IMR-90 (cell line): ENCODE data around the gene CTDSP1. TPM values are rescaled to one million over a fixed set of nuclear protein-coding genes. Genes with fewer than 3 reads are reported as not detected.

Experiments used
- ATAC-seq: fragments of 200-7000 bp; cut with Tn5 transposase; 2 replicates; pipeline ENCODE4 v1.9.1; 2020; ENCODE audit warnings: low read depth, mild to moderate bottlenecking, moderate library complexity
- BruUV-seq: library from RNA; stranded (reverse); fragments of 400-500 nt; replicated peaks from 2 replicates; lab custom pipeline; 2021; lab: Mats Ljungman, UMichigan
- CTCF ChIA-PET: fragments of 300-600 bp; formaldehyde crosslinking; extraction: SDS; loops from one replicate; lab custom pipeline; 2021; ENCODE audit warnings: antibody characterized with exemption; lab: Yijun Ruan, JAX
- POLR2A ChIA-PET: fragments of 300-600 bp; sonication (Branson Sonifier 250); formaldehyde crosslinking; loops from one replicate; lab custom pipeline; 2022; ENCODE audit warnings: antibody characterized with exemption; ENCODE audit not compliant: unreplicated experiment; lab: Charles Lee
- DNase-seq: peaks from one replicate; pipeline ENCODE4 v3.0.0; 2013
- H2AFZ ChIP-seq: replicated peaks from 2 replicates; pipeline ENCODE3; 2013; ENCODE audit warnings: low read length, mild to moderate bottlenecking; ENCODE audit not compliant: poor library complexity
- H2AK5ac ChIP-seq: 2 replicates; pipeline ENCODE4 v1.6.1; 2013; ENCODE audit warnings: low read depth, low read length, inconsistent platforms
- H2AK9ac ChIP-seq: replicated peaks from 2 replicates; pipeline ENCODE3; 2013; ENCODE audit warnings: mild to moderate bottlenecking, low read depth, low read length, moderate library complexity; ENCODE audit not compliant: poor library complexity
- H2BK120ac ChIP-seq: 2 replicates; pipeline ENCODE4 v1.6.1; 2013; ENCODE audit warnings: low read depth, low read length, inconsistent platforms
- H2BK15ac ChIP-seq: 3 replicates; pipeline ENCODE4 v1.6.1; 2013; ENCODE audit warnings: low read depth, low read length, inconsistent platforms
- H2BK20ac ChIP-seq: 2 replicates; pipeline ENCODE4 v1.6.1; 2013; ENCODE audit warnings: low read depth, mild to moderate bottlenecking, inconsistent platforms, low read length, moderate library complexity
- H2BK5ac ChIP-seq: 2 replicates; pipeline ENCODE4 v1.6.1; 2013; ENCODE audit warnings: mild to moderate bottlenecking, low read depth, low read length, inconsistent platforms; ENCODE audit not compliant: poor library complexity, severe bottlenecking
- H3K14ac ChIP-seq: replicated peaks from 2 replicates; pipeline ENCODE4 v1.6.1; 2013; ENCODE audit warnings: low read depth, low read length, inconsistent platforms
- H3K18ac ChIP-seq: 2 replicates; pipeline ENCODE4 v1.6.1; 2013; ENCODE audit warnings: low read depth, low read length, control low read depth
- H3K23ac ChIP-seq: 2 replicates; pipeline ENCODE4 v1.6.1; 2013; ENCODE audit warnings: low read depth, low read length, inconsistent platforms
- H3K27ac ChIP-seq: 2 replicates; pipeline ENCODE4 v1.5.1; 2013; ENCODE audit warnings: mild to moderate bottlenecking, control low read depth, low read length; ENCODE audit not compliant: insufficient read depth
- H3K27me3 ChIP-seq: 2 replicates; pipeline ENCODE4 v1.6.1; 2013; ENCODE audit warnings: low read length; ENCODE audit not compliant: control insufficient read depth, insufficient read depth
- H3K36me3 ChIP-seq: 2 replicates; pipeline ENCODE4 v1.6.1; 2013; ENCODE audit warnings: low read length, mixed read lengths; ENCODE audit not compliant: control insufficient read depth, insufficient read depth
- H3K4ac ChIP-seq: 2 replicates; pipeline ENCODE4 v1.6.1; 2013; ENCODE audit warnings: low read depth, low read length, inconsistent platforms
- H3K4me1 ChIP-seq: 2 replicates; pipeline ENCODE4 v1.6.1; 2013; ENCODE audit warnings: low read length, mixed read lengths; ENCODE audit not compliant: control insufficient read depth, insufficient read depth
- H3K4me2 ChIP-seq: 2 replicates; pipeline ENCODE4 v1.6.1; 2013; ENCODE audit warnings: low read depth, mild to moderate bottlenecking, control low read depth, low read length, moderate library complexity
- H3K4me3 ChIP-seq: 2 replicates; pipeline ENCODE4 v1.5.1; 2013; ENCODE audit warnings: low read depth, mild to moderate bottlenecking, control low read depth, low read length, moderate library complexity; ENCODE audit not compliant: insufficient read depth
- H3K56ac ChIP-seq: 2 replicates; pipeline ENCODE4 v1.6.1; 2013; ENCODE audit warnings: low read length, inconsistent platforms; ENCODE audit not compliant: insufficient read depth; ENCODE audit errors: extremely low read depth
- H3K79me1 ChIP-seq, 2 experiments: 2 replicates each; pipeline ENCODE4 v1.6.1; 2013; ENCODE audit warnings: low read length in 2 of 2, inconsistent platforms in 1 of 2, low read depth in 1 of 2
- H3K9ac ChIP-seq: 2 replicates; pipeline ENCODE4 v1.6.1; 2013; ENCODE audit warnings: low read depth, low read length, control low read depth
- H3K9me1 ChIP-seq: 2 replicates; pipeline ENCODE4 v1.6.1; 2013; ENCODE audit warnings: low read length, inconsistent platforms; ENCODE audit not compliant: insufficient read depth
- H3K9me3 ChIP-seq: 2 replicates; pipeline ENCODE4 v1.6.1; 2013; ENCODE audit warnings: low read length; ENCODE audit not compliant: control insufficient read depth, insufficient read depth
- H4K20me1 ChIP-seq: 2 replicates; pipeline ENCODE4 v1.6.1; 2013; ENCODE audit warnings: low read length, inconsistent platforms; ENCODE audit not compliant: insufficient read depth
- H4K5ac ChIP-seq: 2 replicates; pipeline ENCODE4 v1.6.1; 2013; ENCODE audit warnings: mild to moderate bottlenecking, low read depth, low read length, control low read depth
- H4K8ac ChIP-seq, 2 experiments: 2 replicates each; pipeline ENCODE4 v1.6.1; 2013; ENCODE audit warnings: low read depth in 2 of 2, low read length in 2 of 2, control low read depth in 1 of 2, inconsistent platforms in 1 of 2
- H4K91ac ChIP-seq: 2 replicates; pipeline ENCODE4 v1.6.1; 2013; ENCODE audit warnings: low read depth, low read length, inconsistent platforms; ENCODE audit not compliant: insufficient read depth
- MAFK ChIP-seq: IDR thresholded peaks from 2 replicates; pipeline ENCODE4 v1.6.1; 2012; ENCODE audit warnings: low read depth, low read length, improper control_type of control experiment
- MAZ ChIP-seq: IDR thresholded peaks from 2 replicates; pipeline ENCODE4 v1.6.1; 2012; ENCODE audit warnings: low read depth, mild to moderate bottlenecking, low read length, improper control_type of control experiment, moderate library complexity, borderline replicate concordance
- RCOR1 ChIP-seq: IDR thresholded peaks from 2 replicates; pipeline ENCODE4 v1.6.1; 2012; ENCODE audit warnings: mild to moderate bottlenecking, low read length, improper control_type of control experiment; ENCODE audit not compliant: insufficient replicate concordance
- WGBS, 2 experiments: methylation state at CpG; one replicate each; pipeline versions ENCODE4 v1.1.5 to v1.1.7; 2013; ENCODE audit warnings: missing lambda C conversion rate in 2 of 2; ENCODE audit not compliant: insufficient read length in 1 of 2; ENCODE audit errors: extremely low coverage in 2 of 2; 5-methylcytosine and 5-hydroxymethylcytosine counted together
- dilution Hi-C: fragments of 300-500 bp; cut with HindIII; formaldehyde crosslinking; loops from one replicate; pipeline ENCODE4 v1.14.3; 2018; ENCODE audit warnings: low sequenced_read_pairs; ENCODE audit not compliant: unreplicated experiment
- in situ Hi-C: fragments of 300-500 bp; cut with MboI; formaldehyde crosslinking; loops from 3 replicates; pipeline ENCODE4 v1.14.3; 2019; ENCODE audit warnings: low sequenced_read_pairs, inconsistent platforms, mixed read lengths
- intact Hi-C: fragments of 100-400 bp; cut with micrococcal nuclease; formaldehyde crosslinking; loops from 2 replicates; pipeline ENCODE4 v1.10.0; 2022
- polyA plus RNA-seq, 3 experiments: library from polyadenylated mRNA; depleted of rRNA; stranded (reverse); fragments of >200 nt; gene quantifications; 2 replicates each; pipeline ENCODE4 v1.2.3, GENCODE V29; 2012; ENCODE audit warnings: low replicate concordance in 1 of 3
- total RNA-seq: library from RNA; depleted of rRNA; stranded (reverse); fragments of >200 nt; gene quantifications from 2 replicates; pipeline ENCODE4 v1.2.3, GENCODE V29; 2012
- TF ChIP-seq, protein P1 (sequence below): conservative IDR thresholded peaks from 2 replicates; pipeline ENCODE4 v1.5.1; 2012; ENCODE audit warnings: mild to moderate bottlenecking, low read depth, low read length, improper control_type of control experiment
- TF ChIP-seq, protein P2 (sequence below): fragments of 150-350 bp; IDR thresholded peaks from 2 replicates; pipeline ENCODE4 v1.6.1; 2016; ENCODE audit warnings: low read depth, mild to moderate bottlenecking, low read length, moderate library complexity, borderline replicate concordance

The CTDSP1 gene
- total and polyA plus RNA-seq, 2 of the 4 experiments (the other 2 are of a cell fraction): 19.7 to 64.3 TPM

DNA sequence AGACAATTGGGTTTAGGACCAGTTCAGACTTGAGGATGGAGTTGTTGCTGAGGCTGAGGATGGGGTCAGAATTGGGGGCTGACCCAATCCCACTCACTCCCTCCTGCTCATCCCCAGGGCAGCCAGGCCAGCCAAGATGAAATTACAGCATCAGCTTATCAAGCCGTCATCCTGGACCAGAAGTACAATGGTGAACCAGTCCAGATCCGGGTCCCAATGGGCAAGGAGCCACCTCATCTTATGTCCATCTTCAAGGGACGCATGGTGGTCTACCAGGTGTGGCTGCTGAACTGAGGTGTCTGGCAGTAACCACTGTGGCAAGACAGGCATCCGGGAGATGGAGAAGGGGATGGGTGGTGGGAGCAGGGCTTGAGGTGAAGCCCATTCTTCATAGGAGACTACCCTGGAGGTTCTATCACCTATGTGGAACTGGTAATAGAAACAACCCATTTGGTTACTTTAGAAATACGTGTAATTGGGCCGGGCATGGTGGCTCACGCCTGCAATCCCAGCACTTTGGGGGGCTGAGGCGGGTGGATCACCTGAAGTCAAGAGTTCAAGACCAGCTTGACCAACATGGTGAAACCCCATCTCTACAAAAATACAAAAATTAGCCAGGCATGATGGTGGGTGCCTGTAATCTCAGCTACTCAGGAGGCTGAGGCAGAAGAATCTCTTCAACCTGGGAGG is 33.2 kb downstream of the CTDSP1 start:
- H4K8ac ChIP-seq: no peak overlapping the region
- no peaks in the 10 kb centered on the region for H3K79me1 ChIP-seq
- ATAC-seq: no peak
- H3K23ac ChIP-seq: no peak overlapping the region
- 88% methylated on average over 3 of the region's 8 CpGs; no CpG with 5 or more reads in 1 of the 2 experiments for WGBS, 2 experiments
- H3K4me1 ChIP-seq: peaks cover 2% of the 10 kb centered on the region; the same call in 1 of the 2 replicates
- ChIA-PET POLR2A (no interaction called here), CTCF (no interaction called here)
- H3K4ac ChIP-seq: no peak overlapping the region
- H3K18ac ChIP-seq: no peak overlapping the region
- H2AFZ ChIP-seq: no peak overlapping the region
- no peak overlapping the region for H2BK15ac ChIP-seq
- H4K20me1 ChIP-seq: no peaks in the 10 kb centered on the region; the same call in 1 of the 2 replicates
- H3K9me3 ChIP-seq: no peaks in the 10 kb centered on the region
- H3K4me3 ChIP-seq: no peak overlapping the region
- no peak overlapping the region for H3K9ac ChIP-seq
- intact Hi-C loops (no loop called here), in situ Hi-C loops (no loop called here), dilution Hi-C loops (no loop called here)
- H2BK120ac ChIP-seq: no peak overlapping the region
- no peak overlapping the region for H2BK5ac ChIP-seq
- TF ChIP-seq RCOR1 (no peak), MAZ (no peak), MAFK (no peak)
- TF ChIP-seq, protein P1, sequence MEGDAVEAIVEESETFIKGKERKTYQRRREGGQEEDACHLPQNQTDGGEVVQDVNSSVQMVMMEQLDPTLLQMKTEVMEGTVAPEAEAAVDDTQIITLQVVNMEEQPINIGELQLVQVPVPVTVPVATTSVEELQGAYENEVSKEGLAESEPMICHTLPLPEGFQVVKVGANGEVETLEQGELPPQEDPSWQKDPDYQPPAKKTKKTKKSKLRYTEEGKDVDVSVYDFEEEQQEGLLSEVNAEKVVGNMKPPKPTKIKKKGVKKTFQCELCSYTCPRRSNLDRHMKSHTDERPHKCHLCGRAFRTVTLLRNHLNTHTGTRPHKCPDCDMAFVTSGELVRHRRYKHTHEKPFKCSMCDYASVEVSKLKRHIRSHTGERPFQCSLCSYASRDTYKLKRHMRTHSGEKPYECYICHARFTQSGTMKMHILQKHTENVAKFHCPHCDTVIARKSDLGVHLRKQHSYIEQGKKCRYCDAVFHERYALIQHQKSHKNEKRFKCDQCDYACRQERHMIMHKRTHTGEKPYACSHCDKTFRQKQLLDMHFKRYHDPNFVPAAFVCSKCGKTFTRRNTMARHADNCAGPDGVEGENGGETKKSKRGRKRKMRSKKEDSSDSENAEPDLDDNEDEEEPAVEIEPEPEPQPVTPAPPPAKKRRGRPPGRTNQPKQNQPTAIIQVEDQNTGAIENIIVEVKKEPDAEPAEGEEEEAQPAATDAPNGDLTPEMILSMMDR: no peak
- TF ChIP-seq, protein P2, sequence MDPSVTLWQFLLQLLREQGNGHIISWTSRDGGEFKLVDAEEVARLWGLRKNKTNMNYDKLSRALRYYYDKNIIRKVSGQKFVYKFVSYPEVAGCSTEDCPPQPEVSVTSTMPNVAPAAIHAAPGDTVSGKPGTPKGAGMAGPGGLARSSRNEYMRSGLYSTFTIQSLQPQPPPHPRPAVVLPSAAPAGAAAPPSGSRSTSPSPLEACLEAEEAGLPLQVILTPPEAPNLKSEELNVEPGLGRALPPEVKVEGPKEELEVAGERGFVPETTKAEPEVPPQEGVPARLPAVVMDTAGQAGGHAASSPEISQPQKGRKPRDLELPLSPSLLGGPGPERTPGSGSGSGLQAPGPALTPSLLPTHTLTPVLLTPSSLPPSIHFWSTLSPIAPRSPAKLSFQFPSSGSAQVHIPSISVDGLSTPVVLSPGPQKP: no peak
- H4K91ac ChIP-seq: no peak overlapping the region
- no peak for DNase-seq
- H4K5ac ChIP-seq: no peak overlapping the region
- no peak overlapping the region for H3K14ac ChIP-seq
- H3K9me1 ChIP-seq: no peaks in the 10 kb centered on the region
- H2AK5ac ChIP-seq: no peak overlapping the region
- no peak overlapping the region for H3K4me2 ChIP-seq
- BruUV-seq: no TSS peak
- peaks cover 23% of the 10 kb centered on the region for H3K27me3 ChIP-seq
- H3K56ac ChIP-seq: no peak overlapping the region
- no peak overlapping the region for H2BK20ac ChIP-seq
- peak overlapping the region; percentile 5 for H2AK9ac ChIP-seq
- H3K36me3 ChIP-seq: no peaks in the 10 kb centered on the region
- H3K27ac ChIP-seq: no peak overlapping the region
